GM18867 (cell line): ENCODE results near the gene CDH19.

Experiments
- ATAC-seq: cut with Tn5 transposase; IDR thresholded peaks from one replicate; pipeline ENCODE4 v1.9.1; 2021; ENCODE audit warnings: mild to moderate bottlenecking, moderate library complexity; ENCODE audit not compliant: unreplicated experiment

Gene CDH19, protein sequence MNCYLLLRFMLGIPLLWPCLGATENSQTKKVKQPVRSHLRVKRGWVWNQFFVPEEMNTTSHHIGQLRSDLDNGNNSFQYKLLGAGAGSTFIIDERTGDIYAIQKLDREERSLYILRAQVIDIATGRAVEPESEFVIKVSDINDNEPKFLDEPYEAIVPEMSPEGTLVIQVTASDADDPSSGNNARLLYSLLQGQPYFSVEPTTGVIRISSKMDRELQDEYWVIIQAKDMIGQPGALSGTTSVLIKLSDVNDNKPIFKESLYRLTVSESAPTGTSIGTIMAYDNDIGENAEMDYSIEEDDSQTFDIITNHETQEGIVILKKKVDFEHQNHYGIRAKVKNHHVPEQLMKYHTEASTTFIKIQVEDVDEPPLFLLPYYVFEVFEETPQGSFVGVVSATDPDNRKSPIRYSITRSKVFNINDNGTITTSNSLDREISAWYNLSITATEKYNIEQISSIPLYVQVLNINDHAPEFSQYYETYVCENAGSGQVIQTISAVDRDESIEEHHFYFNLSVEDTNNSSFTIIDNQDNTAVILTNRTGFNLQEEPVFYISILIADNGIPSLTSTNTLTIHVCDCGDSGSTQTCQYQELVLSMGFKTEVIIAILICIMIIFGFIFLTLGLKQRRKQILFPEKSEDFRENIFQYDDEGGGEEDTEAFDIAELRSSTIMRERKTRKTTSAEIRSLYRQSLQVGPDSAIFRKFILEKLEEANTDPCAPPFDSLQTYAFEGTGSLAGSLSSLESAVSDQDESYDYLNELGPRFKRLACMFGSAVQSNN

DNA sequence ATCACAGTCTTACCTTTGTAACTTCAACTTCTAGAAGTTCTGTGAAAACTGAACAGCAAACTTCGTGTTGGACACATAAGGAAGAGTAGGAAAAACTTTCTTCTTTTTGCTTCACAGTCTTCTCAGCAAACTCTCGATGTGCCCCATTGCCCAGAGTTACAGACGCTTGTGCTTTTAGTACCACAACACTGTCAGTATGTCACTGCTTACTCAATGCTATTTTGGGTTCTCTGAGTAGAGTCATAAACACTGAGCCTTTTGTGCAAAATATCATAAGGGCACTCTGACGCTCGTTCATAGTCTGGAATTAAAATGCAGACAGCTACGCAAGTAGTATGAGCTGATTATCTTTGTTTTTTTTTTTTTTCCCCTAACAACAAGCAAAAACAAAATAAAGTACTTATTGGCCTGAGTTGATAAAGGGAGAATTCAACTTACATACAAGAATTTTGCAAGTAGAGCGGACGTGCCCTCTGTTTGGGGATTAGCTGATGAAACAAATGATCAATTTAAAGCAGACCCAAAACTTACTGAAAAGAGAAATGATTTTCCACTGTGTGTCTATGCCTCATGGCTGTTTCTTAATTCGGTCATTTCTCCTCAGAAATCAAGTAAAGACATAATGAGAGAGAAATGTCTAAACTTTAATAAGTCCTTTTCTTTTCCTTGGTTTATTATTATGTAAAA, at the start of gene CDH19:
TSS of gene CDH19 (minus strand) at position 150 of the 687 bp plus-strand sequence. CDS start 31,886 bp downstream, outside the sequence.
- no peak for ATAC-seq

DNA sequence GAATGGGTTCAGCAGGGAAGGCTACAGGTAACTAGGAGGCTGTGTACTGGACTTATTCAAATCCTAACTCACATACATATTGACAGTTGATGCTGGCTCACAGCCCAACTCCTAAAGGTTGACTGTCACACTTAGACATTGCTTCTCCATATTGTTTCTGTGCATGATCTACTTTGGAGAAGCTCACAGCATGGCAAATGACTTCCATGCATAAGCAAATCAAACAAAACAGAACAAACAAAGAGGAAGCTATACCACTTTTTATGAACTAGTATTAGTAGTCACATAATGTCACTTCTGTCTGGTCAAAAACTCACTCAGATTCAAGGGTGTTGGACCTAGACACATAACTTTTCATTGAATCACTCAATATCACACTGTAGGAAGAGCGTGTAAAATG, 43.8 kb upstream of the CDH19 start:
- ATAC-seq = no peak

DNA sequence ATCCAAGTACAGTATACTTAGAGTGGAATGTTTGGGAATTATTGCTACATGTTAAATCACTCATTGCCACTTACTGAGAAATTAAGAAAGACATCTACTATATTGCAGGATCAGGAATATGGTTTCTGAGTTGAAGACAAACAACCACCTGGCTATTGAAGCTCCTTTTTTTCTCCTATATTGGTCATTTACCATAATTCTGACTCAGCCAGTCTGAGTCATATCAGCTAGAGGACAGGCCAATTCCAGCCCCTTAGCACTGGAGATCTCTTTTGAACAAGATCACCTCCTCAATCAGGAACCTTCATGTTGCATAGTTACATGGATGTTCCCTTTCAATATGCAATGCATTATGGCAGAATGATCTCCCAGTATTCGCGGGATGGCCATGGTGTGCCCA, 42.7 kb upstream of the CDH19 start:
- no peak for ATAC-seq

DNA sequence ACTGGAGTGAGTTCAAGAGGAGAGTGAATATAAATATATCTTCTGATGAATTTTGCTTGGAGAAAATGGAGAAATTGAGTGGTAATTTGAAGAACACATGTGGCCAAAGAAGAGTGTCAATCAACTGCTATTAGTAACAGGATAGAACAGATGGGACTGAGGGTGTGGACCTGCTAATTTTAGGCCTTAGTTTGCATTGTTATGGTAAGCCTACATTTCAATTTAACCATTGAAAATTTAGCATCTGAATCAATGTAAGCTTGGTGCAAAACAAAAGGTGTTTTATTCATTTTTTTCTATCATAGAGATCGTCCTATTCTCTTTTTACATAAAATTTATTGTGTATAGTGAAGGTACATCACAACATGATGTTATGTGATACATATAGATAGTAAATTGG, 42.1 kb upstream of the CDH19 start:
- no peak for ATAC-seq

DNA sequence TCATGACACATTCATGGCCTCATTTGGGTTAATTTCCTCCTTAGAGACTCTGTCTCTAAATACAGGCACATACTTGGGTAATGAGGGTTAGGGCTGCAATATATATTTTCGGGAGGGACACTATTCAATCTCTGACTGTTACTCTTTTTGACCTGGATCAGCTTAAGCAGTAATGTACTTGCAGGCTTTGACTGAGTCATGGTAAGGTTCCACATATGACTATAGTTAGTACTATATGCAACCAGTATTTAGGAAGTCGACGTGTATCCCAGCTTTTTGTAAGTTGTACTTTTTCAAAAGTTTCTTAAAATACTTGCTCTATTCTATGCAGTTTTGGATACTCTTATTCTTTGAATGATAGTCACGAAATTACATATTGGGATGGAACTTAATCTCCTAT, 37.2 kb upstream of the CDH19 start:
- ATAC-seq = no peak

DNA sequence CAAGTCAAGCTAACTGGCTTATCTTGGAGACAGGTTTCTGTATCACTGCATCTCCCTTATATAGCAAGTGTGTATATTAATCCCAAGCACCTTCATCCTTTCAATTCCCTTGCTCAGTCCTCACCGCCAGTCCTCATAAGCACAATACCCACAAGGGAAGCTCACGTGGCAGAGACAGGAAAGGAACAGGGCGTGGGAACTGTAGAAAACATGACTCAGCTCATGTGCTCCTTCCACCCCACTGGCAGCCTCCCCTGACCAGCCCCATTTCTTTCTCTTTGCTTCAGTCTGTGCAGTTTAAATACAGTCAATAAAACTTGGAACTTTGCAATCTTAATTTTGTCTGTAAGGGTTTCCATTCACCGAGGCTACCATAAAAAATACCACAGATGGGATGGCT, 36.5 kb upstream of the CDH19 start:
- no peak for ATAC-seq

DNA sequence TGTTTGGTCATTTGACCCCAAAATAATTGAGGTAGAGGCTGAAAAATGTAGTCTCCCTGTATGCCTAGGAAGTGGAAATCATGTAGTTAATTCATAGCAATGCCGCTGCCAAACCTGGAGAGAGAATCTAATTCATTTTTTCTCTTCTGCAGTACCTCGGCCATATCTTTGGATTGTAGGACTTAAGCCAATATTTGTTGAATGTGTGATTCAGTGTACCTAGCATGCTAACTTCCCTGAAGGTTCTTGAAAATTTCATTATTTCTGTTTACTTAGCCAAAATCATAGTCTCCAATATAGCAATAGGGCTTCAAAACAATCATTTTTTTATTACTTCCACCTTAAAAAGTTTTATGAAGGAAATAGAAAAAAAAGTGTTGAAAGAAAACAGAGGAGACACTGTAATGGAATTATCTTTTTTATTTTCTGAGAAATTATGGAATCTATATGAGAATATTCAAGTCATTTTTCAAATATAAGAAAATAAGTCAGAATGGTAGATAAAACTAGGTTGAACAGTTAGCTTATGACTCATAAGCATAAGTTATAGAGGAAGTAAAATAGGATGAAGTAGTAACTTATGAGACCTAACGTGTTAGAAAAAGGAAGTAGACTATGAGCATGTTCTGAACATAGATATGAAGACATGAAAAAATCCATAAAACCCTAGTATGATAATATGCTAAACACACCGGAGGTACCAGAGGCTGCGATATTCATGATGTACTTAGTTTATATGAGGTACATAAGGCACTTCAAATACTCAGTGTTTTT, 35.2 kb upstream of the CDH19 start:
- no peak for ATAC-seq

DNA sequence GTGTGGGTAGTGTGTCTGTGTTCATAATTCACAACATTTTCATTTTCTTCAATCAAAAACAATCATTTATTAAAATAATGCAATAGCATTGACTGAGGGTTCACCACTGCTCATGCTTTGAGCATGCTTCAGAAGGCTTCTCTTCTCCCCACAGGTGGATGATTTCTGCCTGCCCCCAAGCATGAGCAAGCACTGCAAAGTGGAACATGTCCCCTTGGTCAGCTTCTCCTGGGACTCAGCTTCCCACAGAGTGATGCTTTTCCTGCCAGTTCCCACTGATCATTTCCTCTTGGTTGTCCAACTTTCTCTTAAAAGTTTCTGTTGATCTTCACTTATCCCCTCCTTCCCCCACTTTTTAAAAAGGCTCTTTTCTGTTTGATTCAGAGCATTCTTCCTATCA, 31.5 kb upstream of the CDH19 start:
- ATAC-seq = no peak

DNA sequence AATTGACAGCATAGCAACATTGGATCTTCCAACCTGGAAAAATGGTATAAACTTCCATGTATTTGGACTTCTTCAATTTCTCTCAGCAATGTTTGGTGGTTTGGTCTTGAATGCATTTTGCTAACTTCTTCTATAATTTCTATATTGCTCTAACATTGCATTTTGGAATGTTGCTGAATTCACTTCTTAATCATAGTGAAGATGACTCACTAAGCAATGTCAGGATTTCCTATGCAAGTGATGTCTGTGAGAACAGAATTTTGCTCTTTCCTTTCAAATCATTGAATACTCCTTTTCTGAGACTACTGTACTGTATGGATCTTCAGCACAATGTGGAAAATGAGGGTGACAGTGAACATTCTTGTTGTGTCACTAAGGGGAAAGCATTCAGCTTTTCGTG, 28.9 kb upstream of the CDH19 start:
- no peak for ATAC-seq

DNA sequence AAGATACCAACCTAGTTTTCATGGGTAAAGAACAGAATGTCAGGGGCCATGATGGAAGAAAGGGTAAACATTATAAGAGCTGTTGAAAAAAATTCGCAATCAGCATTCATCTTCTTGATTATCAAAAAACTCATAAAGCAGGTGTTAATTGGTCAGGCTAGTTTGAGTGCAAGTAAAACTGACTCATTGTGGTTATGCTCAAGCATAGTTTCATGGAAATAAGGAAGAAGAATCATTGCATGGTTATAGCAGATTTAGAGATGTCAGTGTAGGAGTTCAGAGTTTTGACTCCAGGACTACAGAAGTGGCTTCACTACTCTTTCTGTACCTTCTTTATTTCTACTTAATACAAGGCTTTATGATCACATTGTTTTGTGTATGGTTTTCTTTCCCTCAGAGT, 26.9 kb upstream of the CDH19 start:
- ATAC-seq = no peak

DNA sequence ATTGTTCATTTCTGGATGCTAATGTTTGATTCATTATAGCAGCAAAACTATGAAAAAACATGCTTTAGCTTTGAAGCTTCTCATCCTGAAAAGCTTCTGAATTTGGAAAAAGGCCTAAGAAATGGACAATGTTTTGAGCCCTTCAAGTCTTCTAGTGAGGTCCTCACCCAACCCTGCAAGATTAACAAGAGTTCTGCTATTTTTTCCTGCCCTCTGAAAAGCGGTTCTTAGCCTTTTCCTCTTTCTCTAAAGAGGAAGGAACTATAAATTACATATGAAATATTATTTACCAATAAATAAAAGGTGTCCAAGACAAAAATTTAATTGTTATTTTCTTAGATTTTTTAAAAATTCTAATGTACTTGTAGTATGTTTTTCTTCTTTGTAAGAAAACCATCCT, 19.9 kb upstream of the CDH19 start:
- ATAC-seq = no peak

DNA sequence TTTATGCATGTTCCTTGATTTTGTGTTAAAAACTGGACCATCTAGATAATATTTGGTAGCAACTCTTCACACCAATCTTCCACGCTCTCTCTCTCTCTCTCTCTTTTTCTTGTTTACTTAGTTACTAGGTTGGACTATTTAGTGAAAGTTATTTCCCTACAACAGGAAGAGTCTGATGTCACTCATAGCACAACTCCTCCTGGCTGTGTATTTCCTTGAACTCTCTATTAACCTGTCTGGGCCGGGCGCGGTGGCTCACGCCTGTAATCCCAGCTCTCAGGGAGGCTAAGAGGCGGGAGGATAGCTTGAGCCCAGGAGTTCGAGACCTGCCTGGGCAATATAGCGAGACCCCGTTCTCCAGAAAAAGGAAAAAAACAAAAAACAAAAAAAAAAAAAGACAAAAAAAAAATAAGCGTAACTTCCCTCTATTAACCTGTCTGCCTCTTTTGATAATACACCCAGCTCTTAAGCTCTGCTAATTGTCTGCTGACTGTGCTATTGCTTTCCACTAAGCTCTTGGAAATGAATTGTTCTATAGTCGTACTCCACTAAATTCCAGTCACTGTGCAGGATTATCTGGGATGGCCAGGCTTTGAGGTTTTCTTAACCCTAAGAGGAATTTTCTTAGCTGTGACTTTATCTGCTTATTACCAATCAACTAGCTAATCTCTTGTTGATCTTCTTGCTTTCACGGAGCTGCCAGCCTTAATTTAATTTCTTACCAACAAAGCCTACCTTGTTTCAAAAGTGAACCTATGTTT, 18.1 kb upstream of the CDH19 start:
- ATAC-seq = no peak

DNA sequence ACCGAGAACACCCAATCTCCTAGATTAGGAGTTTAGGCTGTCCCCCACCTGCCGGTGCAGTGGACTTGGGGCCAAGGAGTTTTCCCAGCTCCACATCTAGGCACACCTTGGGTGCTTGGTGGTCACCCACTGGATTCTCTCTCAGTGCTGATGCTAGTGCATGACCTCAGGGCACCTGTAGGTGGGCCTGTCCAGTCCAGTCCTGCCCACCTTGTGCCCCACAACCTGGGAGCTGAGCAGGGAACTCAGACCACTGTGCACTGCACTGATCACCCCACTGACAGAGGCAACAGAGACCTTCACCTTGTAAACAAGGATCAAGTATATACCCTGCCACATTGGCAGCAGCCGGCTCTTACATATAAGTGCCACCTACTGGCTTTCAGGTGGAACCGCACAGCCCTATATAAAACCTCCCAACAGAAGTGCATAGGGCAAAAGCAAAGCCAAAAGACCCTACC, 12.7 kb upstream of the CDH19 start:
- ATAC-seq = no peak

DNA sequence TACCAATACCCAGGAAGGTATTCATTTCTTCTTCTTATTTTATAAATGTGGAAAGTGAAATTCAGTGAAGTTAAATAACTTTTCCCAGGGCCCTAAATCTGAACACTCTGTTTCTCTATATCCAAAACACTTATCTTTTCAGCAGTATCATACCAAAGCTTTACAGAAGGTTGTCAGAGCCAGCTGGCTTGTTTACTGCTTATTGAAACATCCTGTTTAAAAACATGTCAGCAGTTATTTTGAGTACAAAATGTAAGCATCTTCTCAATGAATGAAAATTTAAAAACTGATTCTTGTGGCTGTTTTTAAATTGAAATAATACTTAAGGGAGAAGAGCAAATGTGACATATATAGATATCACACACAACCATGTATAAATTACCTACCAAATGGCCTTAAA, 11.3 kb upstream of the CDH19 start:
- no peak for ATAC-seq

DNA sequence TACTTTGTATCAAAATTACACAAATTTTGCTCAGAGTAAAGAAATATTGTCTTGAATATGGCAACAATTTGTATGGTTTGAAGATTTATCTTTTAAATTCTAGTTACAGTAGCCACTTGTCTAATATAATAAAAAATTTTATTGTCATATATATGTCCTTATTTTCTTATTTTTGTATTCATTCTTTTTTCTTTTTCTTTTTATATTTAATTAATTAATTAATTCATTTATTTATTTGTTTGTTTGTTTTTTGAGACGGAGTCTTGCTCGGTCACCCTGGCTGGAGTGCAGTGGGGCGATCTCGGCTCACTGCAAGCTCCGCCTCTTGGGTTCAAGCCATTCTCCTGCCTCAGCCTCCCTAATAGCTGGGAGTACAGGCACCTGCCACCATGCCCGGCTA, 3.7 kb upstream of the CDH19 start:
- ATAC-seq = no peak

DNA sequence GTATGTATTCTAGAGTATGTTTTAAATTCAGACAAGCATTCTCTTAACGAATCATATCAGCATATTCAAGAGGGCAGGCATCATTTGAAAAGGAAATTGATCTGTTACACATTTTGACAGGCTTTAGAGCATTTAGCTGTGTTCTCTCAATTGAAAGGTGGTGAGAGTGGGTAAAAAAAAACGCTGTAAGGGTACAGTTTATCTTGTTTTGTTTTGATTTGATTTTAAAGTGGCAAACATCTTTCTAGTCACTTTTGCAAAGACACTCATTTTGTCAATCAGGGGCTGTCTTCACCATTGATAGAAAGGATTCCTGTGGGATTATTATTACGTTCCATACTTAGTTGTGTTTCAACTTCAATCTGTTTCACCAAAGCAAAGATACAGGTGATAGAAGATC, 2.2 kb downstream of the CDH19 start:
- no peak for ATAC-seq

DNA sequence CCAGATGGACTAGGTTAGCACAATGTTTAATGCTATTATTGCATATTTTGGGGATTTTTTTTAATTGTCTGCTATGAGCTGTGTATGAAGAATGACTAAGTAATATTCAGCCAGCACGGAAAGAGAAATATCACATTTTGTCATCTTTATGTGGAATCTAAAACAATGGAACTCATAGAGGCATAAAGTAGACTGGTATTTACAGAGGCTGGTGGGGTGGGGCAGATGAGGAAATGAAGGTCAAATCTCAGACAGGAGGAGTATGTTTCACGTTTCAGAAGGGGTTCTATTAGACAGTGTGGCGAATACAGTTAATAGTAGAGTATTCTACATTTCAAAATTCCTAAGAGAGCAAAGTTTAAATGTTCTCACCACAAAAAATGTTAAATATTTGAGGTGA, 4.7 kb downstream of the CDH19 start:
- ATAC-seq = no peak

DNA sequence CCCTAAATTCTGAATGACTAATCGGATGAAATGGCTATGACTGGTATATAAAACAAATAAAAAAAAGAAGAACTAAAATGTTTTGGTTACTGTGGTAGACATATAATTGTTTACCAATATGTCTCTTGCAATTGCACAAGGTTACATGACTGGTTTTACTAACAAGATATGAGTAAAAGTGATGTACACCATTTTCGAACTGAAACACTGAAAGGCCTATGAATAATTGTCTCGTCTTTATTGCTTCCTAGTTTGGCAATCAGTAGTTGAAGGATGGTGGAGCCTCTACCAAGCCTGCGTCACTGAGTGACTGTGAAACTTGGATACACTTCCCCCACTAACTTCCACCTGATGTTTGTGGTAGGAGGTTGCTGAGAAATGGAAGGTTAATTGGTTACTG, 16.5 kb downstream of the CDH19 start:
- ATAC-seq = no peak

DNA sequence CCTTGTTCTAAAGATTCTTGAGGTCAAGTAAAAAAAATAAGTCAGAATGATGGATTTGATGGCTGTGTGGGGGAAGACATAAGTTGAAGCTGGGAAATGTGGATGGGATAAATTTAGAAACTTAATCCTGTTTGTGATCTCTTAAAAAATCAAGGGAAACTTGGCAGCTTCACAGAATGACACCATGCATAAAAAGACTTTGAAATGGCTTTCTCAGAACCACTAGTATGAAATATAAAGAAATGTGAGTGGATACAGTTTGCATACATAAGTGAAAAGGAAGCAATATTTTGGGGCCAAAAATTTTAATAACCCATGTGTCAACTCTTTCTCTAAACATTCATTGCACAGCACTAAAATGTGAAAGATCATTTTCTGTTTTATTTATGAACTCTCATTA, 21.7 kb downstream of the CDH19 start:
- no peak for ATAC-seq

DNA sequence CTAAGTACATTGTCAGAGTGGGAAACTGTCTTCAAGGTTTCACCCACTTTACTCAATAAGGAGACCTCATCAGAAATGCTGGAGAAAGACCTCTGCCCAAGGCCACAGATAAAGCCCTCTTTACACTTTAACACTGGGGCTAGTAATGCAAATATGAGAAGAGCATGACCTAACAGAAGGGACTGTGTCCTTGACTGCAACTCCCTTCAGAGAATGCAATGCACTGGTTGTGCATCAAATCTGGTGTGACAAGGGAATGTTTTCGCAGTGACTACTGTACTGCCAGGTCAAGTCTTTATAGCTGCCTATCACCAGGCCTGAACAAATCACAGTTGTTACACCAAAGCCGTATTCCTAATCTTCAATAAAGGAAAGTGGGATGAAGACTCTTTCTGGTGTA, 28.6 kb downstream of the CDH19 start:
- no peak for ATAC-seq
